PC-3 (cell line): ENCODE results near the gene MXI1. TPM values are rescaled to one million over a fixed set of nuclear protein-coding genes. Genes with fewer than 3 reads are reported as not detected.

Source experiments
- ATAC-seq: fragments of 200-7000 bp; cut with Tn5 transposase; 2 replicates; pipeline ENCODE4 v1.9.1; 2020; ENCODE audit warnings: mild to moderate bottlenecking, moderate library complexity
- BruUV-seq: library from RNA; stranded (reverse); fragments of 400-500 nt; replicated peaks from 2 replicates; lab custom pipeline; 2021; lab: Mats Ljungman, UMichigan
- CTCF ChIA-PET: fragments of 300-600 bp; sonication (Branson Sonifier 250); formaldehyde crosslinking; loops from one replicate; lab custom pipeline; 2022; ENCODE audit warnings: antibody characterized with exemption; lab: Charles Lee
- POLR2A ChIA-PET: fragments of 300-600 bp; sonication (Branson Sonifier 250); formaldehyde crosslinking; loops from one replicate; lab custom pipeline; 2022; ENCODE audit warnings: antibody characterized with exemption; ENCODE audit not compliant: unreplicated experiment; lab: Charles Lee
- DNase-seq: peaks from one replicate; pipeline ENCODE4 v3.0.0-alpha.2; 2015
- H2AFZ ChIP-seq: fragments of 300-600 bp; sonication (generic); 2 replicates; pipeline ENCODE4 v1.6.0; 2016; ENCODE audit warnings: antibody characterized with exemption, low read length
- H3F3A ChIP-seq: fragments of 300-600 bp; sonication (generic); one replicate; pipeline ENCODE4 v1.6.0; 2017; ENCODE audit warnings: antibody characterized with exemption, low read length, control low read depth, mild to moderate bottlenecking; ENCODE audit not compliant: unreplicated experiment
- H3K27ac ChIP-seq: fragments of 300-600 bp; sonication (generic); 2 replicates; pipeline ENCODE4 v1.5.1; 2016; ENCODE audit warnings: mild to moderate bottlenecking, low read length
- H3K27me3 ChIP-seq: fragments of 300-600 bp; sonication (generic); 2 replicates; pipeline ENCODE4 v1.6.1; 2016; ENCODE audit warnings: low read length, mixed read lengths
- H3K36me3 ChIP-seq: fragments of 300-600 bp; sonication (generic); 2 replicates; pipeline ENCODE4 v1.6.1; 2016; ENCODE audit warnings: low read depth, mixed run types, low read length, mixed read lengths
- H3K4me1 ChIP-seq: fragments of 300-600 bp; sonication (generic); 2 replicates; pipeline ENCODE4 v1.5.1; 2016; ENCODE audit warnings: low read length; ENCODE audit not compliant: insufficient read depth
- H3K4me2 ChIP-seq: fragments of 300-600 bp; sonication (generic); 2 replicates; pipeline ENCODE4 v1.6.0; 2016; ENCODE audit warnings: low read length
- H3K4me3 ChIP-seq: fragments of 300-600 bp; sonication (generic); 2 replicates; pipeline ENCODE4 v1.5.1; 2016; ENCODE audit warnings: mild to moderate bottlenecking, low read length, mixed read lengths
- H3K79me2 ChIP-seq: fragments of 300-600 bp; sonication (generic); 2 replicates; pipeline ENCODE4 v1.6.1; 2017; ENCODE audit warnings: low read length, mixed read lengths
- H3K9ac ChIP-seq: fragments of 300-600 bp; sonication (generic); 2 replicates; pipeline ENCODE4 v1.6.0; 2016; ENCODE audit warnings: mild to moderate bottlenecking, low read length
- H3K9me2 ChIP-seq: fragments of 300-600 bp; sonication (generic); replicated peaks from 2 replicates; pipeline ENCODE4 v1.6.1; 2016; ENCODE audit warnings: mixed run types, low read length, mixed read lengths
- H3K9me3 ChIP-seq: fragments of 300-600 bp; sonication (generic); 2 replicates; pipeline ENCODE4 v1.6.1; 2016; ENCODE audit warnings: low read length, mixed read lengths
- H4K20me1 ChIP-seq: fragments of 300-600 bp; sonication (generic); 2 replicates; pipeline ENCODE4 v1.6.1; 2016; ENCODE audit warnings: low read length, mixed read lengths
- EZH2 ChIP-seq: fragments of 300-600 bp; sonication (generic); IDR thresholded peaks from one replicate; pipeline ENCODE4 v1.6.1; 2017; ENCODE audit warnings: antibody characterized with exemption, mild to moderate bottlenecking, low read length; ENCODE audit not compliant: unreplicated experiment
- EZH2phosphoT487 ChIP-seq: fragments of 300-600 bp; sonication (generic); IDR thresholded peaks from 2 replicates; pipeline ENCODE4 v1.6.1; 2018; ENCODE audit warnings: mild to moderate bottlenecking, antibody characterized with exemption, low read length, borderline replicate concordance
- intact Hi-C: fragments of 100-400 bp; cut with micrococcal nuclease; formaldehyde crosslinking; loops from 2 replicates; pipeline ENCODE4 v1.9.0; 2023
- total RNA-seq: library from RNA; depleted of rRNA; stranded (reverse); fragments of >200 nt; gene quantifications from 2 replicates; pipeline ENCODE4 v1.2.3, GENCODE V29; 2014
- TF ChIP-seq, protein P1 (sequence below): fragments of 300-600 bp; sonication (generic); conservative IDR thresholded peaks from 2 replicates; pipeline ENCODE4 v1.5.1; 2017; ENCODE audit warnings: antibody characterized with exemption, low read depth, mild to moderate bottlenecking, low read length

MXI1 gene
- total RNA-seq, 1 experiment from 2014 or later, result 18.0 TPM

DNA sequence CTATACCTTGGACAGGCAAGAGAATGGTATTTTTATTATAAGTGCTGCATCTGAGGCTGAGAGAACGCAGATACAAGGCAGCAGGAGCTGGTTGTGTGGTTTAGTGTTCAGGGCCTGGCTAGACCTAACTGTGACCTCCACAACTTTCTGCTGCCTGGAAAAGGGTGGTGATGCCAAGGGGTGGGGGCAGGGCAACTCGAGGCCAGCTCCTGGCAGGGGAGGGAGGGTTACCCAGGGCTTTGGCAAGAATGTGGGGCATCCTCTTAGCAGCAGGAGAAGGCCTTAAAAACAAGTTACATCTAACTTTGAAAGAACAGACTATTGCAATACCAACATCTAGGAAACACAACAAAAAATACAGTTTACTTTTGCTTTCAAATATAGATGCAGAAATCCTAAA is 13.0 kb downstream of the MXI1 start:
- H3K9ac ChIP-seq, result no peak overlapping the region
- no TSS peak for BruUV-seq
- H3K4me2 ChIP-seq, result no peak overlapping the region
- ChIA-PET CTCF (no interaction called here), POLR2A (no interaction called here)
- no peak for TF ChIP-seq EZH2phosphoT487
- no peak for TF ChIP-seq EZH2
- TF ChIP-seq, protein P1, sequence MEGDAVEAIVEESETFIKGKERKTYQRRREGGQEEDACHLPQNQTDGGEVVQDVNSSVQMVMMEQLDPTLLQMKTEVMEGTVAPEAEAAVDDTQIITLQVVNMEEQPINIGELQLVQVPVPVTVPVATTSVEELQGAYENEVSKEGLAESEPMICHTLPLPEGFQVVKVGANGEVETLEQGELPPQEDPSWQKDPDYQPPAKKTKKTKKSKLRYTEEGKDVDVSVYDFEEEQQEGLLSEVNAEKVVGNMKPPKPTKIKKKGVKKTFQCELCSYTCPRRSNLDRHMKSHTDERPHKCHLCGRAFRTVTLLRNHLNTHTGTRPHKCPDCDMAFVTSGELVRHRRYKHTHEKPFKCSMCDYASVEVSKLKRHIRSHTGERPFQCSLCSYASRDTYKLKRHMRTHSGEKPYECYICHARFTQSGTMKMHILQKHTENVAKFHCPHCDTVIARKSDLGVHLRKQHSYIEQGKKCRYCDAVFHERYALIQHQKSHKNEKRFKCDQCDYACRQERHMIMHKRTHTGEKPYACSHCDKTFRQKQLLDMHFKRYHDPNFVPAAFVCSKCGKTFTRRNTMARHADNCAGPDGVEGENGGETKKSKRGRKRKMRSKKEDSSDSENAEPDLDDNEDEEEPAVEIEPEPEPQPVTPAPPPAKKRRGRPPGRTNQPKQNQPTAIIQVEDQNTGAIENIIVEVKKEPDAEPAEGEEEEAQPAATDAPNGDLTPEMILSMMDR, result no peak
- H3K9me3 ChIP-seq, result no peaks in the 10 kb centered on the region
- H4K20me1 ChIP-seq, result no peaks in the 10 kb centered on the region
- no peaks in the 10 kb centered on the region for H3K27me3 ChIP-seq
- intact Hi-C loops, result no loop called here
- H3K36me3 ChIP-seq, result no peaks in the 10 kb centered on the region
- H3K4me3 ChIP-seq, result no peak overlapping the region
- no peaks in the 10 kb centered on the region for H3F3A ChIP-seq
- no peak overlapping the region for H3K27ac ChIP-seq
- no peaks in the 10 kb centered on the region for H3K4me1 ChIP-seq
- no peak overlapping the region for H2AFZ ChIP-seq
- ATAC-seq, result no peak
- no peaks in the 10 kb centered on the region for H3K79me2 ChIP-seq
- no peak for DNase-seq
- no peaks in the 10 kb centered on the region for H3K9me2 ChIP-seq

DNA sequence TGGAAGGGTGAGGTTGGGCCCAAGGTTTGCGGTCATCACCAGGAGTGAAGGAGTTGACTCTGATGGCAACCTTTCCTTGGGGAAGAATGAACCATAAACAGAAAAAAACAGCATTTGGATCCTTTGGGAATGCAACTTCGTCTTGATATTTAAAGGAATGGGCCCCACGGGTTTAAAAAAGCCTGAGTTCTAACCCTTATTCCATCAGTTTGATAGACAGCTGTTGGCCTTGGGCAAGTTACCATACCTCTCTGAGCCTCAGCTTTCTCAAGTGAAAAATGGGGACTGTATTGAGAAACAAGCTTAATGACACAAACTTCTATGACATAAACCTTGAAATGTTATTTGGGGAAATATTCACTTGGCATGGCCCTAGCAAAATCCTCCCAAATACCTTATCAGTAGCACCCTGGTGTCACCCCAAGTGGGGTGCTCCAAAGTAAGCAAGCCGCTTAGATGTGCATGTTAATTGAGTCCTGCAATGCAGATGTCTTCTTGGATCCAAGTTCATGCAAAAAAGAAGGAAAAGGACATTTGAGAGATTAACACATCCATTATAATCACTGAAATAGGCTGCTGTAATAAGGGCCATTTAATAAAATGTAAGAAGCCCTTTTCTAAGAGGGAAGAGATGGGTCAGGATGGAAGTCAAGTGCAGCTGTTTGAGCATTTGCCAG is 13.8 kb downstream of the MXI1 start:
- Histone ChIP-seq H3K79me2 (no peaks in the 10 kb centered on the region), H3K9ac (no peak overlapping the region)

More for the DNA sequence above, 13.8 kb downstream of the MXI1 start:
- ChIA-PET POLR2A (no interaction called here), CTCF (no interaction called here)
- Histone ChIP-seq H3K4me1 (no peaks in the 10 kb centered on the region), H3K27me3 (no peaks in the 10 kb centered on the region), H2AFZ (no peak overlapping the region), H3K27ac (no peak overlapping the region), H3K36me3 (no peaks in the 10 kb centered on the region), H3K4me3 (no peak overlapping the region), H3K9me2 (no peaks in the 10 kb centered on the region), H4K20me1 (no peaks in the 10 kb centered on the region), H3K4me2 (no peak overlapping the region), H3F3A (no peaks in the 10 kb centered on the region), H3K9me3 (no peaks in the 10 kb centered on the region)
- DNase-seq (no peak), ATAC-seq (no peak)
- BruUV-seq, result no TSS peak
- TF ChIP-seq EZH2 (no peak), EZH2phosphoT487 (no peak)
- TF ChIP-seq, protein P1, result no peak
- intact Hi-C loops, result no loop called here
